ENCODE data around the gene CCDC192. TPM values are rescaled to one million over a fixed set of nuclear protein-coding genes. Genes with fewer than 3 reads are reported as not detected.
"Not testable (repeated sequence)": the region's sequence is repeated elsewhere in the genome, so short reads cannot be mapped to it uniquely, and the experiment has no call there.

Gene CCDC192
- total RNA-seq, 1 donor from 2014 or later, result not detected

- ATAC-seq (no peak), DNase-seq (ENCODE audit: missing footprints) (no peak)
- intact Hi-C loops (cut with DNase I), result no loop called here
Observed at GRCh38 chr5:127695346-127695745, 7.8 kb upstream of the CCDC192 start.

DNA sequence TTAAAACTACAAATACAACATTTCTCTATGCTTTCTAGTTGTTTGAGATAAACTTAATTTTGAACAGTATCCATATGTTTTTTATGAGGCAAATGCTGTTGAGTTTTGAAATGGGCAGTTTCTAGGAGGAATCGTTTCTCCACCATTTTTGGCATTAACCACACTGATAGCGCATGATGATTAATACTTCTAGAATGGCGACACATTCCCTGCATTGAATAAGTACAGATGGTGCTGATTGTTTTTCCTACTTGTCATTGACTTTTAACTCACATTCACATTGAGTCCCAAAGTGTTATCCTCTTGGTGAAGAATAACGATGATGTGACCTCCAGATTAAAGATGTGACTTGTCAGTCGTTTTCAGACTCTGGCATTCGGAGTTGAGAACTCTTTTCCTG is 6.5 kb upstream of the CCDC192 start:
- intact Hi-C loops (cut with DNase I), result no loop called here
- no peak for ATAC-seq
- no peak for DNase-seq (ENCODE audit: missing footprints)

- intact Hi-C loops (cut with DNase I), result no loop called here
- no peak for ATAC-seq
- no peak for DNase-seq (ENCODE audit: missing footprints)
Observed at GRCh38 chr5:127697894-127698600, 5.1 kb upstream of the CCDC192 start.

- intact Hi-C loops (cut with DNase I), result no loop called here
- ATAC-seq (no peak), DNase-seq (ENCODE audit: missing footprints) (no peak)
Observed at GRCh38 chr5:127699416-127699815, 3.8 kb upstream of the CCDC192 start.

- ATAC-seq (no peak), DNase-seq (ENCODE audit: missing footprints) (no peak)
- intact Hi-C loops (cut with DNase I), result loop anchor here (5.0 kb wide), 1 partner anchor 38 kb away; no protein-coding TSS in a partner anchor
Observed at GRCh38 chr5:127700237-127700766, 2.9 kb upstream of the CCDC192 start.

DNA sequence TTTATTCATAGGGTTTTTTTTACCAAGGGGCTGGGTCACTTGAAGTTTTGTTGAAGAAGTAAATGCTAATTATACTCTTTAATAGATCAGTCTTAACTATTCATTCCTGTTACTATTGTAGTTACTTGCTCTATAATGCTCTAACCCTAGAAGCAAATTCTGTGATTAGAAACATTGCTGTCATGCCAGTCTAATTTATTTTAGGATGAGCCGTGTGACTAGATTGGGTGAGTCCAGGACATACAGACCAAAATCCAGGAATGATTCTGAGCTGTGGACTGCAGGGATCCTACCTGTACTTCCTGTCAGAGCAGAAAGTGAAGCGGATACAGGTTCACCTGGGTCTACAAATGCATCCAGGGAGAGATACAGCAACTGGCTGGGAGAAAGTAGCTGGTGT is 757 bp upstream of the CCDC192 start:
- DNase-seq (ENCODE audit: missing footprints), result no peak
- ATAC-seq, result peak; percentile 31
- intact Hi-C loops (cut with DNase I), result loop anchor here (5.0 kb wide), 1 partner anchor 40 kb away; no protein-coding TSS in a partner anchor

DNA sequence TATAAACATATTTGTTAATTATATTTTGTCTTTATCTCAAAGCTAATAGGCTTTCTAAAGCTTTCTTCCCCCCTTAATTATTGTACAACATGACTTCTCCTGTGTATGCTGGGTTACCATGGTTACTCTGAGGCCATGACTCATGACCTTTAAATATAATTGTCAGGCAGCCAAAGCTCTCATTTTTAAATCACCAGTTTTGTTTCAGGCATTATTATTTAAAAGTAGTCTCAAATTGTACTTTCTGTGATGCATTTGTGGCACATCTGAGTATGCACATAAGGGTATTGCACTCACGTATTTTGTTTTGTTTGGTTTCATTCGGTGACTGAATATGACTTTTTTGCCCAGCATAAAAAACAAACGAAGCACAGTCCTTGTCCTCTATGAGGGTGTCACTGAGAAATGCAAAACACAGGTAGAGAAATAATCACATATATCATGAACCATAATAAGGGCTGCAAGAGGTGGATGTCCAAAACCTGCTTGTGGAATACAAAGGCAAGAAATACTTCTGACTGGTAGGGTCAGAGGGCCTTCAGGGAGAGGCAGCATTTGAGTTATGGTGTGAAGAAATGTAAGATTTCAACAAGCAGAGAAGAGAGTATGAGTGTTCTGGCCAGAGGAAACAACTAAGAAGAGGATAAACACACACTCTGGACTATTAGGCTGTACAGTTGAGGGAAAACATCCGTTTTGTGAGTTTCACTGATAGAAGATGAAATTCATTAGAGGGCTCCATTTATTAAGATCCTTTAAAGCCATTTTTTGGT is 2.1 kb downstream of the CCDC192 start:
- intact Hi-C loops (cut with DNase I), result no loop called here
- DNase-seq (ENCODE audit: missing footprints), result no peak
- peak; percentile 47 for ATAC-seq

DNA sequence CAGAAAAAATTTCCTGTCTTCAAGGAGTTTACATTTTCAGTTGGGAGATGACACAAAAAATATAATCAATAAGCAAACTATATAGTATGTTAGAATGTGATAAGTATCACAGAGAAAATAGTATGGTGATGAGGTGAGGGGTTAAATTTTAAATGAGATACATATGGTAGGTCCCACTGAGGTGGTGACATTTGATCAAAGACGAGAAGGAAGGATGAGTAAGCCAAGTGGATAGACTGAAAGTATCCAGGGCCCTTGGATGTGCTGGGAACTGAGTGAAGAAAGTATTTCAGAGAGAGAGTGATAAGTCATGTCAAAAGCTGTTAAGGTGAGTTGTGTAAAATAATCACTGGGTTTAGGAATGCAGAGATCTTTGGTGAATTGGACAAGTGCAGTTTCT is 3.5 kb downstream of the CCDC192 start:
- ATAC-seq, result no peak
- intact Hi-C loops (cut with DNase I), result no loop called here
- no peak for DNase-seq (ENCODE audit: missing footprints)

GRCh38 chr5:127707209-127707608 is 4.0 kb downstream of the CCDC192 start:
- DNase-seq (ENCODE audit: missing footprints), result no peak
- intact Hi-C loops (cut with DNase I), result no loop called here

GRCh38 chr5:127713083-127713482 is 9.9 kb downstream of the CCDC192 start:
- ATAC-seq; intact Hi-C loops (cut with DNase I): not testable (repeated sequence)

More at GRCh38 chr5:127707209-127707608, 4.0 kb downstream of the CCDC192 start:
- peak; percentile 51 for ATAC-seq

DNA sequence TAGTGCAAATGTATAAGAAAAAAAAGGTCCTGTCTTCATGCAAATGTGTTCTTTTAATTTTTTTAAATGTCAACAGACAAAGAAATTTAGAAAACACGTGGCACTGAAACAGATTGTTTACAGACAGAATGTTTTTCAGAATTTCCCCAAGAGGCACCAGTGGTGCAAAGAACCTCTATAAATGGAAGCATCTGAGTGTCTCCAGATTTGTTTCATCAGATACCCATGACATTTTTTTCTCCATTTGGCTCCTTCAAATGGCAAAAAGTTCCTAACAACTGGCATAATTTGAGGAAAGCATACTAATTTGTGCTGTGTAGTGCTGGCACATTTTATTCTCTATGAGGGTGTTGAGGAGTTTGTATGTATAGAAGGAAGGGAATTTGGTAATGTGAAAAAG is 15.0 kb downstream of the CCDC192 start:
- no peak for ATAC-seq
- intact Hi-C loops (cut with DNase I), result no loop called here
- DNase-seq (ENCODE audit: missing footprints), result no peak

More at GRCh38 chr5:127713083-127713482, 9.9 kb downstream of the CCDC192 start:
- not testable (repeated sequence) for DNase-seq (ENCODE audit: missing footprints)

DNA sequence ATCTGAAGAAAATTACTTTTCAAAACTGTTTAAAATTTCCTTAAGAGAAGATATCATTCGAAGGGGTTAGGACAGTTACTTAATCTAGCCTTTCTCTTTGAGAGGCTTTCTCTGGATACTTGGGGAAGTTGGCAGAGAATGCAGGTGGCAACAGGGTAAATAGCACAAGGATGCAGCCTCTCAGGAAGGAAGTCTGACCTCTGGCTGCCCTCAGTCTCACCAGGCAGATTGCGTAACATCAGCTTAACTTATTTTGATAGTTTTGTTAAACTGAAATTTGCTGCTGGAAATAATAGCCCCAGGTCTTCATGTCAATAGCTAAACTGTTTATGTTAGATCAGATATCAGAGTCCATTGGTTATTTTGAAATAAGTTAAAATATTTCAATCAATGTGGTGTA is 20.4 kb downstream of the CCDC192 start:
- intact Hi-C loops (cut with DNase I), result loop anchor here (10.0 kb wide), 1 partner anchor 159 kb away; no protein-coding TSS in a partner anchor
- DNase-seq (ENCODE audit: missing footprints), result no peak
- peak; percentile 84 for ATAC-seq

- no peak for ATAC-seq
- no peak for DNase-seq (ENCODE audit: missing footprints)
- intact Hi-C loops (cut with DNase I), result loop anchor here (10.0 kb wide), 1 partner anchor 161 kb away; no protein-coding TSS in a partner anchor
Observed at GRCh38 chr5:127725673-127726072, 22.5 kb downstream of the CCDC192 start.

- ATAC-seq, result no peak
Observed at GRCh38 chr5:127732963-127733362, 29.8 kb downstream of the CCDC192 start.

DNA sequence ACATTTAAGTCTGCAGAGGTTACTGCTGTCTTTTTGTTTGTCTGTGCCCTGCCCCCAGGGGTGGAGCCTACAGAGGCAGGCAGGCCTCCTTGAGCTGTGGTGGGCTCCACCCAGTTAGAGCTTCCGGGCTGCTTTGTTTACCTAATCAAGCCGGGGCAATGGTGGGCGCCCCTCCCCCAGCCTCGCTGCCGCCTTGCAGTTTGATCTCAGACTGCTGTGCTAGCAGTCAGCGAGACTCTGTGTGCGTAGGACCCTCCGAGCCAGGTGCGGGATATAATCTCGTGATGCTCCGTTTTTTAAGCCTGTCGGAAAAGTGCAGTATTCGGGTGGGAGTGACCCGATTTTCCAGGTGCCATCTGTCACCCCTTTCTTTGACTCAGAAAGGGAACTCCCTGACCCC is 36.2 kb downstream of the CCDC192 start:
- ATAC-seq; intact Hi-C loops (cut with DNase I); DNase-seq (ENCODE audit: missing footprints): not testable (repeated sequence)

More at GRCh38 chr5:127732963-127733362, 29.8 kb downstream of the CCDC192 start:
- no peak for DNase-seq (ENCODE audit: missing footprints)
- intact Hi-C loops (cut with DNase I), result no loop called here

DNA sequence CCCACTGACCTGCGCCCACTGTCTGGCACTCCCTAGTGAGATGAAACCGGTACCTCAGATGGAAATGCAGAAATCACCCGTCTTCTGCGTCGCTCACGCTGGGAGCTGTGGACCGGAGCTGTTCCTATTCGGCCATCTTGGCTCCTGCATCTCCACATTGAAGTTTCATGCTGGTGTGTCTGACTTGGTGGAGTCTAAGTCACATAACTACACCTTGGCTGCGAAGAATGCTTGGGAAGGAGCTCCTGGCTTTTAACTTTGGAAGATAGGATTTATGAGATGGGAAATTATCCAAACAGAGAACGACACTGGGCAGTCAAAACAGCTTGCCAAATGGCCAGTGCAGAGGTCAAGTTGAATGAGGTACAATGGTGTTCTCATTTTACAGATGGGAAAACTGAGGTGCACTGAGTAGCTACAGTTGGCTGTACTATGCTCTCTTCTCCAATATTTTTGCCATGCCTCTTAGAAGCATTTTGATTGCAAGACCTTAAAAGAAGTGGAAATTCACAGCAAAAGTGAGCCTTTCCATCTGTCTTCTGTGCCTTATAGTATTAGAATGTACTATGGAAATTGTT is 36.7 kb downstream of the CCDC192 start:
- intact Hi-C loops (cut with DNase I), result no loop called here
- no peak for ATAC-seq

GRCh38 chr5:127741412-127741811 is 38.2 kb downstream of the CCDC192 start:
- no peak for ATAC-seq
- DNase-seq (ENCODE audit: missing footprints), result no peak
- intact Hi-C loops (cut with DNase I), result no loop called here

More for the DNA sequence above, 36.7 kb downstream of the CCDC192 start:
- DNase-seq (ENCODE audit: missing footprints), result no peak

- intact Hi-C loops (cut with DNase I), result no loop called here
Observed at GRCh38 chr5:127744241-127744640, 41.0 kb downstream of the CCDC192 start.

DNA sequence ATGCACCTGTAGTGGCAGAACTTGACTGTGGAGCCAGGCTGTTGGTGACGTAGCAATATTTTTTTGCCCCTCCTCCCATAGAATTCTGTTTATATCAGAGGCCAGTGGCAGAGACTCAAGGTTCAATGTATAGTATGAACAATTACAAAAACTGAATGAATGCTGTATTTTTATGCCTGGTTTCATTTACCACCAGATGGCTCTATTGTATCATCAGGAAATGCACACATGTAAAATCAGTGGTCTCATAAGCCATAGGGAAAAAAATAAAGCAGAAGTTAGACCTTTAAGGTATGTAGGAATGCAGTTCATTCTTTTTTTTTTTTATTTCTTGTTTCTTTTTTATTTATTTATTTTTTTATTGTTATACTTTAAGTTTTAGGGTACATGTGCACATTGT is 43.6 kb downstream of the CCDC192 start:
- DNase-seq (ENCODE audit: missing footprints), result no peak
- ATAC-seq, result no peak
- intact Hi-C loops (cut with DNase I), result no loop called here

More at GRCh38 chr5:127744241-127744640, 41.0 kb downstream of the CCDC192 start:
- ATAC-seq, result no peak
- no peak for DNase-seq (ENCODE audit: missing footprints)
